Neural cell (in vitro differentiated cells): ENCODE measurements around the gene PFKFB4. TPM values are rescaled to one million over a fixed set of nuclear protein-coding genes. Genes with fewer than 3 reads are reported as not detected.

ENCODE experiments used
- H2AFZ ChIP-seq: fragments of 200-600, 300-800 bp; sonication (generic), shearing (Covaris generic); 2 replicates; pipeline ENCODE4 v1.6.0; 2014; ENCODE audit warnings: low read depth, mild to moderate bottlenecking, antibody characterized with exemption, low read length, moderate library complexity
- H3F3A ChIP-seq: fragments of 200-600 bp; shearing (Covaris generic); 2 replicates; pipeline ENCODE4 v1.6.1; 2016; ENCODE audit warnings: mild to moderate bottlenecking, moderate library complexity, mixed read lengths, antibody characterized with exemption, low read length; ENCODE audit not compliant: insufficient read depth, poor library complexity, severe bottlenecking
- H3K27ac ChIP-seq: fragments of 200-600, 300-800 bp; sonication (generic), shearing (Covaris generic); 2 replicates; pipeline ENCODE4 v1.5.1; 2014; ENCODE audit warnings: mild to moderate bottlenecking, low read length, moderate library complexity
- H3K27me3 ChIP-seq: fragments of 300-800, 200-600 bp; sonication (generic), shearing (Covaris generic); 2 replicates; pipeline ENCODE4 v1.6.0; 2014; ENCODE audit warnings: mild to moderate bottlenecking, low read depth, low read length, moderate library complexity; ENCODE audit not compliant: insufficient read depth
- H3K36me3 ChIP-seq: fragments of 300-800, 200-600 bp; sonication (generic), shearing (Covaris generic); 2 replicates; pipeline ENCODE4 v1.5.1; 2014; ENCODE audit warnings: mild to moderate bottlenecking, antibody characterized with exemption, low read length, moderate library complexity; ENCODE audit not compliant: insufficient read depth
- H3K4me2 ChIP-seq: fragments of 300-800, 200-600 bp; sonication (generic), shearing (Covaris generic); 2 replicates; pipeline ENCODE4 v1.6.0; 2014; ENCODE audit warnings: mild to moderate bottlenecking, low read length
- H3K4me3 ChIP-seq: fragments of 300-800, 200-600 bp; sonication (generic), shearing (Covaris generic); 2 replicates; pipeline ENCODE4 v1.5.1; 2014; ENCODE audit warnings: mild to moderate bottlenecking, low read length, moderate library complexity
- H3K79me2 ChIP-seq: fragments of 200-600 bp; shearing (Covaris generic); replicated peaks from 2 replicates; pipeline ENCODE4 v1.6.0; 2014; ENCODE audit warnings: mild to moderate bottlenecking, low read length, moderate library complexity; ENCODE audit not compliant: insufficient read depth
- H3K9ac ChIP-seq: fragments of 300-800, 200-600 bp; sonication (generic), shearing (Covaris generic); 2 replicates; pipeline ENCODE4 v1.6.1; 2016; ENCODE audit warnings: mild to moderate bottlenecking, low read length, mixed read lengths
- H3K9me2 ChIP-seq: fragments of 200-600 bp; shearing (Covaris generic); 2 replicates; pipeline ENCODE4 v1.6.1; 2016; ENCODE audit warnings: mild to moderate bottlenecking, low read length, mixed read lengths; ENCODE audit not compliant: insufficient read depth
- H3K9me3 ChIP-seq: fragments of 200-600, 300-800 bp; sonication (generic), shearing (Covaris generic); 2 replicates; pipeline ENCODE4 v1.6.1; 2016; ENCODE audit warnings: mild to moderate bottlenecking, mixed run types, low read length, moderate library complexity, mixed read lengths
- H4K20me1 ChIP-seq: fragments of 200-600 bp; shearing (Covaris generic); 2 replicates; pipeline ENCODE4 v1.6.1; 2016; ENCODE audit warnings: mild to moderate bottlenecking, mixed run types; ENCODE audit not compliant: insufficient read depth
- EP300 ChIP-seq: fragments of 450-650 bp; conservative IDR thresholded peaks from 2 replicates; pipeline ENCODE4 v1.6.1; 2014; ENCODE audit warnings: antibody characterized with exemption, mild to moderate bottlenecking, moderate library complexity; ENCODE audit not compliant: poor library complexity, severe bottlenecking
- EZH2 ChIP-seq: fragments of 200-600, 300-800 bp; shearing (Covaris generic), sonication (generic); IDR thresholded peaks from 2 replicates; pipeline ENCODE4 v1.6.1; 2014; ENCODE audit warnings: antibody characterized with exemption, low read length, borderline replicate concordance, mild to moderate bottlenecking; ENCODE audit not compliant: insufficient read depth, poor library complexity, severe bottlenecking
- MXI1 ChIP-seq: fragments of 450-650 bp; conservative IDR thresholded peaks from 2 replicates; pipeline ENCODE4 v1.6.1; 2014; ENCODE audit warnings: antibody characterized with exemption, mild to moderate bottlenecking; ENCODE audit not compliant: poor library complexity, severe bottlenecking
- POLR2AphosphoS5 ChIP-seq: IDR thresholded peaks from 2 replicates; pipeline ENCODE4 v1.6.1; 2012
- RAD21 ChIP-seq: fragments of 450-650 bp; conservative IDR thresholded peaks from 2 replicates; pipeline ENCODE4 v1.6.1; 2014; ENCODE audit warnings: antibody characterized with exemption, mild to moderate bottlenecking, moderate library complexity
- REST ChIP-seq: IDR thresholded peaks from 2 replicates; pipeline ENCODE4 v1.6.1; 2012; ENCODE audit warnings: borderline replicate concordance
- SMC3 ChIP-seq: fragments of 450-650 bp; conservative IDR thresholded peaks from 2 replicates; pipeline ENCODE4 v1.6.1; 2014; ENCODE audit warnings: antibody characterized with exemption, mild to moderate bottlenecking, moderate library complexity; ENCODE audit not compliant: poor library complexity
- TAF1 ChIP-seq: IDR thresholded peaks from 2 replicates; pipeline ENCODE4 v1.6.1; 2012; ENCODE audit warnings: low read depth
- polyA plus RNA-seq: library from polyadenylated mRNA; depleted of rRNA; stranded (reverse); fragments of >200 nt; gene quantifications from 2 replicates; pipeline ENCODE4 v1.2.3, GENCODE V29; 2014
- TF ChIP-seq, protein P1 (sequence below): fragments of 450-650 bp; IDR thresholded peaks from 2 replicates; pipeline ENCODE4 v1.5.1; 2014; ENCODE audit warnings: antibody characterized with exemption, mild to moderate bottlenecking, moderate library complexity; ENCODE audit not compliant: poor library complexity, severe bottlenecking

Gene PFKFB4
- polyA plus RNA-seq, 1 donor from 2014 or later: 29.4 TPM

- Histone ChIP-seq H3K36me3 (no peaks in the 10 kb centered on the region), H3K27me3 (peaks cover 5% of the 10 kb centered on the region), H2AFZ (no peak overlapping the region), H3K79me2 (no peaks in the 10 kb centered on the region), H3K9me3 (no peaks in the 10 kb centered on the region), H3K9me2 (no peaks in the 10 kb centered on the region), H3K27ac (no peak overlapping the region), H3K9ac (no peak overlapping the region), H4K20me1 (no peaks in the 10 kb centered on the region), H3K4me3 (no peak overlapping the region), H3K4me2 (no peak overlapping the region), H3F3A (no peaks in the 10 kb centered on the region)
- TF ChIP-seq EZH2 (no peak), REST (no peak), SMC3 (no peak), MXI1 (no peak), RAD21 (no peak), EP300 (no peak), POLR2AphosphoS5 (no peak), TAF1 (no peak)
- TF ChIP-seq, protein P1, sequence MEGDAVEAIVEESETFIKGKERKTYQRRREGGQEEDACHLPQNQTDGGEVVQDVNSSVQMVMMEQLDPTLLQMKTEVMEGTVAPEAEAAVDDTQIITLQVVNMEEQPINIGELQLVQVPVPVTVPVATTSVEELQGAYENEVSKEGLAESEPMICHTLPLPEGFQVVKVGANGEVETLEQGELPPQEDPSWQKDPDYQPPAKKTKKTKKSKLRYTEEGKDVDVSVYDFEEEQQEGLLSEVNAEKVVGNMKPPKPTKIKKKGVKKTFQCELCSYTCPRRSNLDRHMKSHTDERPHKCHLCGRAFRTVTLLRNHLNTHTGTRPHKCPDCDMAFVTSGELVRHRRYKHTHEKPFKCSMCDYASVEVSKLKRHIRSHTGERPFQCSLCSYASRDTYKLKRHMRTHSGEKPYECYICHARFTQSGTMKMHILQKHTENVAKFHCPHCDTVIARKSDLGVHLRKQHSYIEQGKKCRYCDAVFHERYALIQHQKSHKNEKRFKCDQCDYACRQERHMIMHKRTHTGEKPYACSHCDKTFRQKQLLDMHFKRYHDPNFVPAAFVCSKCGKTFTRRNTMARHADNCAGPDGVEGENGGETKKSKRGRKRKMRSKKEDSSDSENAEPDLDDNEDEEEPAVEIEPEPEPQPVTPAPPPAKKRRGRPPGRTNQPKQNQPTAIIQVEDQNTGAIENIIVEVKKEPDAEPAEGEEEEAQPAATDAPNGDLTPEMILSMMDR: no peak
Observed at GRCh38 chr3:48507256-48508061, 49.1 kb downstream of the PFKFB4 start.

DNA sequence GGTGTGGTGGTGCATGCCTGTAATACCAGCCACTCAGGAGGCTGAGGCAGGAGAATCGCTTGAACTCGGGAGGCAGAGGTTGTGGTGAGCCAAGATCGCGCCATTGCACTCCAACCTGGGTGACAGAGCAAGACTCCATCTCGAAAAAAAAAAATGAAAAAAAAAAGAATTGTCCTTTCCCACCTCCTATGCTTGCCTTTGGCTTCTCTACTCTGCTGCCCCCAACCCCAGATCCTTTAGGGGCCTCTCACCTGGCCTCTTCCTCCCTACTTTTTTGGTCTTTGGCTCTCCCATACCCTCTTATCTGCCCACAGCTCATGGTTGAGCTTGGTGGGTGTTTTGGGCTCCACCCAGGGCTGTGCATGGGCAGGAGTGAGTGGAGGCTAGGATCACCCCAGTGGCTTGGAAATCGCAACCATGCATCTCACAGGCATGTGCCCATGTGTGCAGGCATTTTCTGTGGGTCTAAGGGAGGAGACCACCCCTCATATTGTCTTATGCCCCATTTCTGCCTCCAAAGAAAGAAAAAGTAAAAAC is 50.6 kb downstream of the PFKFB4 start:
- Histone ChIP-seq H3K4me2 (no peak overlapping the region), H3K79me2 (no peaks in the 10 kb centered on the region), H3K27ac (no peak overlapping the region), H3K4me3 (no peak overlapping the region), H3K9ac (no peak overlapping the region), H3K36me3 (no peaks in the 10 kb centered on the region), H3K27me3 (peaks cover 5% of the 10 kb centered on the region), H3K9me3 (no peaks in the 10 kb centered on the region), H3F3A (no peaks in the 10 kb centered on the region), H4K20me1 (no peaks in the 10 kb centered on the region), H3K9me2 (no peaks in the 10 kb centered on the region), H2AFZ (no peak overlapping the region)
- TF ChIP-seq EP300: no peak
- TF ChIP-seq RAD21: no peak
- no peak for TF ChIP-seq EZH2
- TF ChIP-seq MXI1: no peak
- no peak for TF ChIP-seq REST
- TF ChIP-seq TAF1: no peak
- TF ChIP-seq, protein P1: no peak
